GM23338 (cell line): Measurements from ENCODE around the gene DLGAP3. TPM values are rescaled to one million over a fixed set of nuclear protein-coding genes. Genes with fewer than 3 reads are reported as not detected.
A peak's percentile ranks its signal among the peaks of the same experiment; 100 is the strongest.

Experiments
- ATAC-seq: fragments of 200-7000 bp; cut with Tn5 transposase; 3 replicates; pipeline ENCODE4 v1.9.1; 2020
- DNase-seq: peaks from one replicate; pipeline ENCODE4 v3.0.0-alpha.2; 2015; ENCODE audit warnings: low spot score
- H2AFZ ChIP-seq: fragments of 200-600 bp; sonication (generic); 2 replicates; pipeline ENCODE4 v1.8.0; 2016; ENCODE audit warnings: antibody characterized with exemption, mild to moderate bottlenecking, moderate library complexity
- H3F3A ChIP-seq: fragments of 200-600 bp; sonication (generic); replicated peaks from 2 replicates; pipeline ENCODE4 v1.8.0; 2017; ENCODE audit warnings: antibody characterized with exemption, mixed run types, low read depth
- H3K27ac ChIP-seq: fragments of 200-600 bp; sonication (generic); 2 replicates; pipeline ENCODE4 v1.6.1; 2016; ENCODE audit warnings: low read depth
- H3K27me3 ChIP-seq: fragments of 200-600 bp; sonication (generic); 2 replicates; pipeline ENCODE4 v1.8.0; 2016; ENCODE audit warnings: mild to moderate bottlenecking, mixed run types, moderate library complexity; ENCODE audit not compliant: insufficient read depth
- H3K36me3 ChIP-seq: fragments of 200-600 bp; sonication (generic); 2 replicates; pipeline ENCODE4 v1.8.0; 2016; ENCODE audit warnings: mild to moderate bottlenecking; ENCODE audit not compliant: insufficient read depth
- H3K4me1 ChIP-seq: fragments of 200-600 bp; sonication (generic); 2 replicates; pipeline ENCODE4 v1.8.0; 2016; ENCODE audit warnings: mild to moderate bottlenecking, moderate library complexity; ENCODE audit not compliant: insufficient read depth
- H3K4me2 ChIP-seq: fragments of 200-600 bp; sonication (generic); 2 replicates; pipeline ENCODE4 v1.7.1; 2017; ENCODE audit warnings: mixed run types
- H3K4me3 ChIP-seq: fragments of 200-600 bp; sonication (generic); 2 replicates; pipeline ENCODE4 v1.6.1; 2016; ENCODE audit warnings: mixed run types
- H3K79me2 ChIP-seq: fragments of 200-600 bp; sonication (generic); replicated peaks from 2 replicates; pipeline ENCODE4 v1.8.0; 2017; ENCODE audit warnings: mild to moderate bottlenecking; ENCODE audit not compliant: insufficient read depth
- H3K9me2 ChIP-seq: fragments of 200-600 bp; sonication (generic); 2 replicates; pipeline ENCODE4 v1.8.0; 2017; ENCODE audit not compliant: insufficient read depth
- H4K20me1 ChIP-seq: fragments of 200-600 bp; sonication (generic); replicated peaks from 2 replicates; pipeline ENCODE4 v1.8.0; 2017; ENCODE audit warnings: mild to moderate bottlenecking; ENCODE audit not compliant: insufficient read depth
- H3K27ac Mint-ChIP-seq: 2 replicates; pipeline ENCODE4 v1.8.0; 2020; ENCODE audit warnings: inconsistent platforms, mild to moderate bottlenecking, moderate library complexity, mixed read lengths
- H3K27me3 Mint-ChIP-seq: 3 replicates; pipeline ENCODE4 v1.8.0; 2022; ENCODE audit warnings: low read depth, mild to moderate bottlenecking, moderate library complexity, mixed read lengths, inconsistent platforms; ENCODE audit not compliant: insufficient read depth, poor library complexity
- H3K36me3 Mint-ChIP-seq: 3 replicates; pipeline ENCODE4 v1.8.0; 2021; ENCODE audit warnings: low read depth, mild to moderate bottlenecking, inconsistent platforms, moderate library complexity, mixed read lengths
- H3K4me1 Mint-ChIP-seq: 3 replicates; pipeline ENCODE4 v1.8.0; 2020; ENCODE audit warnings: mild to moderate bottlenecking, inconsistent platforms, mixed read lengths
- H3K4me3 Mint-ChIP-seq: 3 replicates; pipeline ENCODE4 v1.8.0; 2021; ENCODE audit warnings: moderate library complexity, mild to moderate bottlenecking, inconsistent platforms, mixed read lengths
- H3K9me3 Mint-ChIP-seq: 3 replicates; pipeline ENCODE4 v1.8.0; 2020; ENCODE audit warnings: moderate library complexity, mild to moderate bottlenecking, inconsistent platforms, mixed read lengths
- CREB1 ChIP-seq: fragments of 250-450 bp; sonication (Bioruptor Pico); IDR thresholded peaks from 2 replicates; pipeline ENCODE4 v1.5.0; 2020; ENCODE audit warnings: low read depth, mild to moderate bottlenecking, moderate library complexity
- ETS1 ChIP-seq: IDR thresholded peaks from 2 replicates; pipeline ENCODE4 v1.6.1; 2016; ENCODE audit warnings: antibody characterized with exemption
- EZH2 ChIP-seq: fragments of 200-600 bp; sonication (generic); IDR thresholded peaks from one replicate; pipeline ENCODE4 v1.8.0; 2017; ENCODE audit warnings: antibody characterized with exemption, mild to moderate bottlenecking, low read depth; ENCODE audit not compliant: unreplicated experiment
- JUNB ChIP-seq: IDR thresholded peaks from one replicate; pipeline ENCODE4 v1.6.1; 2016; ENCODE audit warnings: antibody characterized with exemption; ENCODE audit not compliant: unreplicated experiment
- NANOG ChIP-seq: IDR thresholded peaks from 2 replicates; pipeline ENCODE4 v1.6.1; 2016; ENCODE audit warnings: antibody characterized with exemption, borderline replicate concordance
- REST ChIP-seq: IDR thresholded peaks from one replicate; pipeline ENCODE4 v1.6.1; 2018; ENCODE audit warnings: antibody characterized with exemption; ENCODE audit not compliant: unreplicated experiment
- STAT1 ChIP-seq: IDR thresholded peaks from one replicate; pipeline ENCODE4 v1.6.1; 2016; ENCODE audit warnings: antibody characterized with exemption; ENCODE audit not compliant: unreplicated experiment
- ZNF114 ChIP-seq: fragments of 250-450 bp; sonication (Bioruptor Pico); IDR thresholded peaks from 2 replicates; pipeline ENCODE4 v1.5.0; 2020; ENCODE audit warnings: mild to moderate bottlenecking, moderate library complexity
- ZNF462 ChIP-seq: fragments of 250-450 bp; sonication (Bioruptor Pico); IDR thresholded peaks from 2 replicates; pipeline ENCODE4 v1.5.0; 2020; ENCODE audit warnings: mild to moderate bottlenecking, moderate library complexity
- polyA plus RNA-seq: library from polyadenylated mRNA; unstranded; fragments of >200 nt; fragmentation: Nextera tagmentation; extraction: Ambion mirVana; gene quantifications from 2 replicates; pipeline ENCODE4 v1.2.1, GENCODE V29; 2016
- total RNA-seq: library from RNA; depleted of rRNA; stranded (reverse); fragments of >200 nt; shearing (Covaris generic); gene quantifications from 2 replicates; pipeline ENCODE4 v1.2.3, GENCODE V29; 2014
- TF ChIP-seq, protein P1 (sequence below), 2 experiments: fragments of 200-600 bp in 1 of 2; sonication (generic) in 1 of 2; conservative IDR thresholded peaks; 2 replicates each; pipeline versions ENCODE4 v1.5.1 to v1.6.1; 2016 to 2017; ENCODE audit warnings: antibody characterized with exemption in 2 of 2, low read depth in 2 of 2, mild to moderate bottlenecking in 2 of 2, moderate library complexity in 1 of 2

The DLGAP3 gene
- total and polyA plus RNA-seq, 2 experiments from 2014 or later, result 7.1 to 13.7 TPM

GRCh38 chr1:34896612-34897011 lies 32.8 kb downstream of the DLGAP3 start:
- Mint-ChIP-seq H3K9me3 (peaks cover 15% of the 10 kb centered on the region), H3K4me1 (peaks cover 9% of the 10 kb centered on the region; the same call in 2 of the 3 replicates), H3K27me3 (peaks cover 3% of the 10 kb centered on the region), H3K4me3 (no peak overlapping the region), H3K27ac (no peak overlapping the region), H3K36me3 (peaks cover 9% of the 10 kb centered on the region)
- ATAC-seq, result no peak
- no peaks in the 10 kb centered on the region for H3K36me3 ChIP-seq
- no peaks in the 10 kb centered on the region for H3K27me3 ChIP-seq
- no peaks in the 10 kb centered on the region for H3K4me1 ChIP-seq
- TF ChIP-seq NANOG (no peak), JUNB (no peak), STAT1 (no peak), ETS1 (no peak), ZNF114 (CRISPR knock-in tag) (no peak), CREB1 (CRISPR knock-in tag) (no peak), EZH2 (no peak)
- TF ChIP-seq, protein P1, sequence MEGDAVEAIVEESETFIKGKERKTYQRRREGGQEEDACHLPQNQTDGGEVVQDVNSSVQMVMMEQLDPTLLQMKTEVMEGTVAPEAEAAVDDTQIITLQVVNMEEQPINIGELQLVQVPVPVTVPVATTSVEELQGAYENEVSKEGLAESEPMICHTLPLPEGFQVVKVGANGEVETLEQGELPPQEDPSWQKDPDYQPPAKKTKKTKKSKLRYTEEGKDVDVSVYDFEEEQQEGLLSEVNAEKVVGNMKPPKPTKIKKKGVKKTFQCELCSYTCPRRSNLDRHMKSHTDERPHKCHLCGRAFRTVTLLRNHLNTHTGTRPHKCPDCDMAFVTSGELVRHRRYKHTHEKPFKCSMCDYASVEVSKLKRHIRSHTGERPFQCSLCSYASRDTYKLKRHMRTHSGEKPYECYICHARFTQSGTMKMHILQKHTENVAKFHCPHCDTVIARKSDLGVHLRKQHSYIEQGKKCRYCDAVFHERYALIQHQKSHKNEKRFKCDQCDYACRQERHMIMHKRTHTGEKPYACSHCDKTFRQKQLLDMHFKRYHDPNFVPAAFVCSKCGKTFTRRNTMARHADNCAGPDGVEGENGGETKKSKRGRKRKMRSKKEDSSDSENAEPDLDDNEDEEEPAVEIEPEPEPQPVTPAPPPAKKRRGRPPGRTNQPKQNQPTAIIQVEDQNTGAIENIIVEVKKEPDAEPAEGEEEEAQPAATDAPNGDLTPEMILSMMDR (conservative IDR thresholded peaks at IDR 0.05; ENCODE audit: low read depth in 2 of 2), result peak in 1 of 2 experiments; percentile 46; a peak in 3 of 4 replicates
- H3K27ac ChIP-seq, result no peak overlapping the region
- H3K9me2 ChIP-seq, result no peaks in the 10 kb centered on the region
- H2AFZ ChIP-seq, result no peak overlapping the region
- no peaks in the 10 kb centered on the region for H3K79me2 ChIP-seq
- H3K4me2 ChIP-seq, result no peak overlapping the region
- no peak for DNase-seq
- no peaks in the 10 kb centered on the region for H3F3A ChIP-seq
- H4K20me1 ChIP-seq, result no peaks in the 10 kb centered on the region
- no peak overlapping the region for H3K4me3 ChIP-seq

DNA sequence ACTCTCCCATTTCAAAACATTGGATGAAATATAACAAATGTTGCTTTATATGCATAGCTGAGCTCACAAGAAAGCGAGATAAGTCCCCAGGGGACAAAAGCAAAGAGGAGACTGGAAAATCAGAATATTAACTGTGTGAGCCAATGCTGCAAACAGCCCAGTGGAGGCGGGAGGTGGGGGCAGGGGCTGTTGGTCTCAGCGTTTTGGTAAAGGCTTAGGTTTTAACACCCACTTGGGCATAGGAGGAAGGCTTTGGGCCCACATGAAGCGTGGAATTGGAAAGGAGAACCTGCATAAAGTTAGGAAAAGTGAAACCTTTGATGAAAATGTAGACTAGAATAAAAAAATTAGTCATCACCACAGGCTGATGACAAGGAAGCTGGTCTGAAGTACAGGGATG lies 39.7 kb downstream of the DLGAP3 start:
- Mint-ChIP-seq H3K4me3 (no peak overlapping the region), H3K36me3 (peaks cover 9% of the 10 kb centered on the region), H3K27ac (no peak overlapping the region), H3K27me3 (peaks cover 6% of the 10 kb centered on the region), H3K9me3 (peaks cover 15% of the 10 kb centered on the region), H3K4me1 (peaks cover 3% of the 10 kb centered on the region; the same call in 1 of the 3 replicates)
- no peaks in the 10 kb centered on the region for H3K36me3 ChIP-seq
- ATAC-seq (no peak), DNase-seq (no peak)
- H3K4me2 ChIP-seq, result no peak overlapping the region
- H3K27ac ChIP-seq, result no peak overlapping the region
- H3F3A ChIP-seq, result no peaks in the 10 kb centered on the region
- H3K4me1 ChIP-seq, result no peaks in the 10 kb centered on the region; the same call in 1 of the 2 replicates
- H3K4me3 ChIP-seq, result no peak overlapping the region
- H3K27me3 ChIP-seq, result no peaks in the 10 kb centered on the region; the same call in 1 of the 2 replicates
- no peaks in the 10 kb centered on the region for H3K9me2 ChIP-seq
- no peaks in the 10 kb centered on the region; the same call in 1 of the 2 replicates for H4K20me1 ChIP-seq
- no peaks in the 10 kb centered on the region for H3K79me2 ChIP-seq
- no peak overlapping the region for H2AFZ ChIP-seq
- TF ChIP-seq REST (no peak), STAT1 (no peak), ZNF462 (no peak), ZNF114 (CRISPR knock-in tag) (no peak)
